AG09319 (cell line): ENCODE results near the gene ABHD12B.
"Not testable (repeated sequence)": the region's sequence is repeated elsewhere in the genome, so short reads cannot be mapped to it uniquely, and the experiment has no call there.

ENCODE experiments used
- DNase-seq: peaks from one replicate; pipeline ENCODE4 v3.0.0-alpha.2; 2010; ENCODE audit warnings: low read depth; ENCODE audit errors: extremely low read depth
- CTCF ChIP-seq: IDR thresholded peaks from 2 replicates; pipeline ENCODE4 v1.5.1; 2011; ENCODE audit warnings: low read depth, mild to moderate bottlenecking, inconsistent platforms, low read length, moderate library complexity

The ABHD12B gene

DNA sequence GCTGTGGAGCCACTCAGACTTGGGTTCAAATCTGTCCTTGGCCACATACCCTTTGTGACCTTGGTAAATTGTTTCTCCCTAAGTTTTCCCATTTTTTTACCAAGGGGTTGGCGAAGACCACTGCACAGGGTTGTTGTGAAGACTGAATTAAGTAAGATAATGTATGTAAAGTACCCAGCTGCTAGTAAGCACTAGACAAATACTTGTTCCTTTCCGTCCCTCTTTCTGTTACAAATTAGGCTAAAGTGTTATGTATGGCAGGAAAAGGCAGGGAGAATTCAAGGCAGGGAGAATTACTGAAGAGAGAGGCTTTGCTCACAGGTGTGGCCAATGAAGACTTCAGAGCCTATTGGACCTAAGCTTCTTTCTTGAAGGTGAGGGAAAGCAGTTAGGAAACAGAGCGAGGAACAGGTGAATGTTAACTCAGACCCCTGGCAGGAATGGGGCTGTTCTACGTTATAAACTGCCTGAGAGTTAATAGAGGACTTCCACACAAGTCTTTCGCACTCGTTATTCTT lies 25.9 kb downstream of the ABHD12B start:
- TF ChIP-seq CTCF, result no peak
- no peak for DNase-seq

DNA sequence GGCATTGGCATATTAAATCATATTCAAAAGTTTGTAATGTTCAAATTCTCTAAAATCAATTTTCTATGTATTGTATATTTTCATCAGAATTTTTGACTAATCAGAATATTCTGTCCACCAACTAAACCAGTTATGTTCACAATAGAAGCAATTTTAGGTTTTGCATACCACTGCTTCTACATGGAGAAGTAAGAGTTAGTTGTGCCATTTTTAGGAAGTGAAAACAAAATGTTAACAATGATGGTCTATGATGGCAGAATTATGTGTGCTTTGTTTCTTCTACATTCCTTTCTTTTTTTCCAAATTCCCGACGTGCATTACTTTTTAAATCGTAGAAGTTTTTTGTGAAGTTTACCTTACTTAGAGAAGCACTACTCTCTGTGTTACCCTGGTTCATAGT lies 29.5 kb downstream of the ABHD12B start:
- DNase-seq, result no peak
- no peak for TF ChIP-seq CTCF

DNA sequence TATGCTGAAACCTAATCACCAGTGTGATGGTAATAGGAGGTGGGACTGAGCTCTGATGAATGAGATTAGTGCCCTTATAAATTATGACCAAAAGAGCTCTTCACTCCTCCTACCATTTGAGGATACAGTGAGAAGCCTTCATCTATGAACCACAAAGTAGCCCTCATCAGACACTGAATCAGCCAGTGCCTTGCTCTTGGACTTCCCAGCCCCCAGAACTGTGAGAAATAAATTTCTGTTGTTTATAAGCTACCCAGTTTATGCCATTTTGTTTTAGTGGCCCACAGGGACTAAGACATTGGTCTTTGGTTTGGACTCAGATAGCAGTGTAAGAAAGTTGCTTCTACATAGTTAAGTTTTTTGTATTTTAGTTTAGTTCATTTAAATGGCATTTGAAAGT lies 32.9 kb downstream of the ABHD12B start:
- no peak for TF ChIP-seq CTCF

DNA sequence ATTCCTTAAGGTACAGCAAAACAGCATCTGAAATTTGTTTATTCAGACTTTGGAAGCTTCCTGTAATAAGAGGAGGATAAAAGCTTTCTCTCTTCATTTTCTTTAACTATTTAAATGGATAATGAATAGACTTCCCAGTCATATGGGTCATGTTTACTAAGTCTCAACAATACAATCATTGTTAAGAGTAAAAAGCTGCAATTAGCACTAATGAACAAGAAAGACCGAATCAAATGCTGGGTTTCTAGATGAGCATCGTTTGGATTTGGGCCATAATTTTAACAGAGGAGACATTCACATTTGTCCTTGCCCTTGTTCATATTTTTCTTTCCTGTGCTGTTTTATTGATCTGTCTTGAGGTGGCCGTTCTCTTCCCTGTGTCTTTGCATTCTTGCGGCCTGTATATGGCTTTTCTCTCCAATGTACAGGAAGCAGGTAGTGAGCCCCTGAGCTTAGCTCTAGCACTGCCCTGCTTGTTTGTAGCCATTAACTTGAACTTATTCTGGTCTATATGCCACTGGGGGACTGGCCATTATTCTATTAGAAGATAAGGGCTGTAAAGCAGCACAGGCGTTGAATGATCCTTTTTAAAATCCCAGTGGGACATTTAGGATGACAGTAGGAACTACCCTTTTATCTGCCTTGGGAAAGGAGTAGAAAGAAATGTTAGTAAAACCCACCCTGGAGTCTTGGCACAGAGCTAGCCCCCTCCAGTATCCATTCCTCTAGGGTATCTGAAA lies 34.6 kb downstream of the ABHD12B start:
- no peak for TF ChIP-seq CTCF
- no peak for DNase-seq

More for the DNA sequence above, 32.9 kb downstream of the ABHD12B start:
- DNase-seq, result no peak

- no peak for DNase-seq
- TF ChIP-seq CTCF, result no peak
Observed at GRCh38 chr14:50910495-50911420, 38.9 kb downstream of the ABHD12B start.

DNA sequence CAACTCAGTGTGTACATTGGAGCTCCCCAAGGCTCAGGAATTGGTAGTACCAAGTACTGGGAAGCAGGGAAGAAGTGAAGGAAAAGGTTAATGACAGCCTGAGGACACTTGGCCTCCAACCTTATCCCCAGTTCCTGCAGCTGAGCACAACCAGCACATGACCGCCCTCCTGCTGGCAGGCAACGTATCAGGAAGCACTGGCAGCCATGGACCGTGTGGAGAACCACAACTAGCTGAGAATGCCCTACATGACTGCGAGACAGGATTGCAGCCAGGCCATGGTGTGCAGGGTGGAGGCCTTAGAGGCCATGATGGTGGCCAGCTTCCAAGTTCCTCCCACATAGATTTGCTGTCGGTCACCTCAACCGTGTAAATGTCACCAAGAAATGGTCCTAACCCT lies 45.6 kb downstream of the ABHD12B start:
- DNase-seq, result no peak
- no peak for TF ChIP-seq CTCF

DNA sequence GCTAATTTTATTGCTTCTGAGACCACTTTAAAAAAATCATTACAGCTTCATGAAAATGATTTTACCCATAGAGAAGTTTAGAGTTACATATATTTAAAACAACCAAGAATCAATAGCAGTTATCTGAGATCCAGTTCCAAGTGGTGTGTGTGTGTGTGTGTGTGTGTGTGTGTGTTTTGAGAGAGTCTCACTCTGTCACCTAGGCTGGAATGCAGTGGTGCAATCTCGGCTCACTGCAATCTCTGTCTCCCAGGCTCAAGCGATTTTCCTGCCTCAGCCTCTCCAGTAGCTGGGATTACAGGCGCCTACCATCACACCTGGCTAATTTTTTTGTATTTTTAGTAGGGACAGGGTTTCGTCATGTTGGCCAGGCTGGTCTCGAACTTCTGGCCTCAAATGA lies 47.7 kb downstream of the ABHD12B start:
- DNase-seq, result not testable (repeated sequence)
